ENCODE measurements around the gene SLC4A2. TPM values are rescaled to one million over a fixed set of nuclear protein-coding genes. Genes with fewer than 3 reads are reported as not detected.
A peak's percentile ranks its signal among the peaks of the same experiment; 100 is the strongest.

Gene SLC4A2
- total RNA-seq, 3 donors from 2014 or later (not counting 1 experiment from before 2014, with no cell fraction given): 60.4 to 87.3 (median 66.1) TPM

DNA sequence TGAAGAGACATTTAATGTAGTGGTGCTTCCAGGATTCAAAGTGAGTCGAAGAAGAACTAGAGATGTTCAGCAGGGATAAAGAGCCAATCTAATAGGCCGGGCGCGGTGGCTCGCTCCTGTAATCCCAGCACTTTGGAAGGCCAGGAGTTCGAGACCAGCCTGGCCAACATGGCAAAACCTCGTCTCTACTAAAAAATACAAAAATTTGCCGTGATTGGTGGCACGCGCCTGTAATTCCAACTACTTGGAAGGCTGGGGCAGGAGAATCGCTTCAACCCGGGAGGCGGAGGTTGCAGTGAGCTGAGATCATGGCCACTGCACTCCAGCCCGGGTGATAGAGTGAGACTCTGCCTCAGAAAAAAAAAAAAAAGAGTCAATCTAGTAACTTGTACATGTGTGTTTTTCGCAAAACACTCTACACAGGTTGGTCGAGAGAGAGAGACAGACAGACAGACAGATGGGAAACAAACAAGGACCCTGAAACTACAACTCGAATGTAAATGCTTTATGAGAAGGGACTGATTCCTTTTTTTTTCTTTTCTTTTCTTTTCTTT lies 30.4 kb upstream of the SLC4A2 start:
- H3K36me3 Mint-ChIP-seq: no peaks in the 10 kb centered on the region
- peaks cover 17% of the 10 kb centered on the region for H3K4me1 ChIP-seq (ENCODE audit: control insufficient read depth, insufficient read depth, low read length)
- peak overlapping the region; percentile 84 for H3K4me3 ChIP-seq (ENCODE audit: low read length)
- no peaks in the 10 kb centered on the region for H3K27me3 ChIP-seq (ENCODE audit: control insufficient read depth, insufficient read depth, low read length)
- intact Hi-C loops (cut with micrococcal nuclease): loop anchor here (1.0 to 2.0 kb wide), 3 partner anchors 29 to 82 kb away; partner anchors contain the start of gene FASTK
- no peaks in the 10 kb centered on the region for H3K9me3 Mint-ChIP-seq
- H3K36me3 ChIP-seq (ENCODE audit: control insufficient read depth, insufficient read depth, low read length): no peaks in the 10 kb centered on the region
- H3K4me3 Mint-ChIP-seq: peak overlapping the region; percentile 95
- TF ChIP-seq CTCF (IDR thresholded peaks at IDR 0.05): peak; percentile 25
- H3K27ac ChIP-seq (ENCODE audit: low read length): peak overlapping the region; percentile 96
- H3K27me3 Mint-ChIP-seq (ENCODE audit: low read depth in 2 of 2): no peaks in the 10 kb centered on the region
- no peak for ATAC-seq
- no peak for DNase-seq
- peaks cover 15 to 16% of the 10 kb centered on the region in 2 donors for H3K4me1 Mint-ChIP-seq
- no peaks in the 10 kb centered on the region for H3K9me3 ChIP-seq (ENCODE audit: control insufficient read depth, insufficient read depth, low read length)
- peak overlapping the region; percentile 96 to 97 for H3K27ac Mint-ChIP-seq
- 85% methylated on average over 15 of the region's 17 CpGs for WGBS (ENCODE audit: insufficient coverage)

GRCh38 chr7:151031011-151031410 lies 28.4 kb upstream of the SLC4A2 start:
- peaks cover 15 to 16% of the 10 kb centered on the region in 2 donors for H3K4me1 Mint-ChIP-seq
- Histone ChIP-seq H3K36me3 (ENCODE audit: control insufficient read depth, insufficient read depth, low read length) (peaks cover 13% of the 10 kb centered on the region), H3K27me3 (ENCODE audit: control insufficient read depth, insufficient read depth, low read length) (no peaks in the 10 kb centered on the region), H3K4me1 (ENCODE audit: control insufficient read depth, insufficient read depth, low read length) (peaks cover 17% of the 10 kb centered on the region), H3K27ac (ENCODE audit: low read length) (no peak overlapping the region), H3K9me3 (ENCODE audit: control insufficient read depth, insufficient read depth, low read length) (no peaks in the 10 kb centered on the region), H3K4me3 (ENCODE audit: low read length) (no peak overlapping the region)
- H3K36me3 Mint-ChIP-seq: no peaks in the 10 kb centered on the region
- no peak for DNase-seq
- no peak overlapping the region for H3K27ac Mint-ChIP-seq
- intact Hi-C loops (cut with micrococcal nuclease): no loop called here
- H3K4me3 Mint-ChIP-seq: no peak overlapping the region
- ATAC-seq: no peak
- no peaks in the 10 kb centered on the region for H3K9me3 Mint-ChIP-seq
- TF ChIP-seq CTCF (IDR thresholded peaks at IDR 0.05): no peak
- 97% methylated on average over 3 of the region's 4 CpGs for WGBS (ENCODE audit: insufficient coverage)
- no peaks in the 10 kb centered on the region for H3K27me3 Mint-ChIP-seq (ENCODE audit: low read depth in 2 of 2)

DNA sequence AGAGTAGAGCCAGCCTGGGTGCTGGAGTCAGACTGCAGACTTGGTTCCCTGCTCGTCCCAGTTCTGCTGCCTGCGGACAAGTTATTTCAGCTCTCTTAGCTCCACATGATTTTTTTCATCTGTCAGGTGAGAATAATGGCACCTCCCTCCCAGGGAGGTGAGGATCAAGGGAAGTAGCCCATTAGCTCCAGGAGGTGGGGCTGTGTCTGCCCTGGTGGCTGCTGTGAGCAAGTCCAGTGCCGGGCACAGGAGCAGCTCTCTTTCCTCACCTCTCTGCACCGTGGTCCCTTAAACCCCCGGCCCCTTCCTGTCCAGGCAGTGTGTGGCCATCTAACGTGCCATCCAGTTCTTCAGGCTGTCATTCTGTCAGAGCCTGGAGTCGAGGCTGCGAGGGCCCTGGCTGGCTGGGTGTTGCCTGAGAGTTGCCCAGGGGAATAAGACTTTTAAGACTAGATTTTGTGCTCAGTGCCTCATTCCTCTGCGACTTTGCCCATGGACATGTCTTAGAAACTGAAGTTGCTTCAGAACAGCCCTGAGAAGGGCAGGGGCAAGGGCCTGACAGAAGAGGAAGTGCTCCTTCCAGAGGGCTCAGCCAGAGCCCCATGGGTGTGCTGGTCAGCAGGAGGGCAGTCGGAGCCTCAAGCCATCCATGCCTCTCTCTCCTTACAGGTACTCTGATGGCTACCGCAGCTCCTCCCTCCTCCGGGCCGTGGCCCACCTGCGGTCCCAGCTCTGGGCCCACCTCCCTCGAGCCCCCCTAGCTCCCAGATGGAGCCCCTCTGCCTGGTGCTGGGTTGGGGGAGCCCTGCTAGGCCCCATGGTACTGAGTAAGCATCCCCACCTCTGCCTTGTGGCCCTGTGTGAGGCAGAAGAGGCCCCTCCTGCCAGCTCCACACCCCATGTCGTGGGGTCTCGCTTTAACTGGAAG lies 26.2 kb upstream of the SLC4A2 start:
- ATAC-seq (no peak), DNase-seq (no peak)
- intact Hi-C loops (cut with micrococcal nuclease): no loop called here
- H3K27ac ChIP-seq (ENCODE audit: low read length): no peak overlapping the region
- Mint-ChIP-seq H3K36me3 (no peaks in the 10 kb centered on the region), H3K9me3 (no peaks in the 10 kb centered on the region), H3K27me3 (ENCODE audit: low read depth in 2 of 2) (no peaks in the 10 kb centered on the region), H3K4me3 (no peak overlapping the region), H3K27ac (no peak overlapping the region), H3K4me1 (peaks cover 6 to 8% of the 10 kb centered on the region in 2 donors)
- no peak overlapping the region for H3K4me3 ChIP-seq (ENCODE audit: low read length)
- H3K36me3 ChIP-seq (ENCODE audit: control insufficient read depth, insufficient read depth, low read length): peaks cover 23% of the 10 kb centered on the region
- no peaks in the 10 kb centered on the region for H3K9me3 ChIP-seq (ENCODE audit: control insufficient read depth, insufficient read depth, low read length)
- no peak for TF ChIP-seq CTCF (IDR thresholded peaks at IDR 0.05)
- 93% methylated on average over 17 of the region's 17 CpGs for WGBS (ENCODE audit: insufficient coverage)
- no peaks in the 10 kb centered on the region for H3K27me3 ChIP-seq (ENCODE audit: control insufficient read depth, insufficient read depth, low read length)
- peaks cover 9% of the 10 kb centered on the region for H3K4me1 ChIP-seq (ENCODE audit: control insufficient read depth, insufficient read depth, low read length)
